HEK293T (cell line): ENCODE results near the gene EIF2D.

ENCODE experiments used
- ARNT ChIP-seq: fragments of 450-650 bp; IDR thresholded peaks from 2 replicates; pipeline ENCODE4 v1.6.1; 2017; ENCODE audit warnings: mild to moderate bottlenecking
- BHLHE40 ChIP-seq: fragments of 450-650 bp; IDR thresholded peaks from 2 replicates; pipeline ENCODE4 v1.6.1; 2016; ENCODE audit warnings: mild to moderate bottlenecking, moderate library complexity, borderline replicate concordance
- ELF4 ChIP-seq: fragments of 450-650 bp; IDR thresholded peaks from 2 replicates; pipeline ENCODE4 v1.6.1; 2017; ENCODE audit warnings: antibody characterized with exemption
- FOXA1 ChIP-seq: fragments of 450-650 bp; IDR thresholded peaks from 2 replicates; pipeline ENCODE4 v1.6.1; 2016; ENCODE audit warnings: mild to moderate bottlenecking
- FOXK2 ChIP-seq: fragments of 450-650 bp; IDR thresholded peaks from 2 replicates; pipeline ENCODE4 v1.6.1; 2016; ENCODE audit warnings: mild to moderate bottlenecking
- FOXM1 ChIP-seq: fragments of 450-650 bp; IDR thresholded peaks from 2 replicates; pipeline ENCODE4 v1.6.1; 2017; ENCODE audit warnings: mild to moderate bottlenecking, borderline replicate concordance
- SP1 ChIP-seq: fragments of 450-650 bp; IDR thresholded peaks from 2 replicates; pipeline ENCODE4 v1.6.1; 2017
- SUZ12 ChIP-seq: fragments of 450-650 bp; IDR thresholded peaks from 2 replicates; pipeline ENCODE4 v1.6.1; 2016; ENCODE audit warnings: mild to moderate bottlenecking
- TARDBP ChIP-seq: fragments of 450-650 bp; IDR thresholded peaks from 2 replicates; pipeline ENCODE4 v1.6.1; 2016
- TF ChIP-seq, protein P1 (sequence below): fragments of 450-650 bp; IDR thresholded peaks from 2 replicates; pipeline ENCODE4 v1.6.1; 2016

DNA sequence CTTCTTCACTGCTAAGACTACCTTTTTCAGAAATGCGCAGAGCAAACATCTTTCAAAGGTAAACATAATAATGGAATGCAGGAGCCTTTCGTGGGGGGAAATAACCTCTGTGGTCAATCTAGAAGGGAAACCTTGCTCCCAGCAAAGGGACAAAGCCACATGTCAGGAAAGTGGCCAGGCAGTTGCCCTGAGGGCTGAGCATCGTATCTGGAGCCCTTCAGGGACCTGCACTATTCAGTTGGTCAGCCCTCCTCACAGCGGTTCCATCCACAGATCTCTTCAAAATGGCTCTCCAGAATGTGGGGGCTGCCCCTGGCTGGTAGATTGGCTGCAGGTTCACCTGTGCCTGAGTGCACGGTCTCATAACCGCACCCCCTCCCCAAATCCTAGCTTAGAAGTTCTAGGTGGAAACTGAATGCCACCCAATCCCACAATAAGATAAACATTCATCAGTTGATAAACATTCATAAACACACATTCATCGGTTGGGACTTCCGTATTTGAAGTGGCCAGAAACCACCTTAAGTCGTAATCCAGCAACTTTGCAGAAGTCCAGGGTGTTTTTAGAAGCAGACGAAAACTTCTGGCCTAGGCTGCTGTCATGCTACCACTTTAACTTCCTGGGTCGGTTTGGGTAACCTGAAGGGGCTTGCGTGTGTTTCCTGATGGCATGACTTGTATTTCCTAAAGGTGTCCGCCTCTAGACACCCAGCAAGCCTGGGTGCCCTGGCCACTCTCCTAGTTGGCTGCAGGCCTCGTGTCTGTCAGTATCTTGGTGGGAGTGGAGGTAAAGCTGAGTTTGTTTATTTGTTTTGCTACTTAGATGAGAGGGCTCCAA, 54.4 kb downstream of the EIF2D start:
- TF ChIP-seq SP1, result no peak
- no peak for TF ChIP-seq FOXA1
- TF ChIP-seq, protein P1, sequence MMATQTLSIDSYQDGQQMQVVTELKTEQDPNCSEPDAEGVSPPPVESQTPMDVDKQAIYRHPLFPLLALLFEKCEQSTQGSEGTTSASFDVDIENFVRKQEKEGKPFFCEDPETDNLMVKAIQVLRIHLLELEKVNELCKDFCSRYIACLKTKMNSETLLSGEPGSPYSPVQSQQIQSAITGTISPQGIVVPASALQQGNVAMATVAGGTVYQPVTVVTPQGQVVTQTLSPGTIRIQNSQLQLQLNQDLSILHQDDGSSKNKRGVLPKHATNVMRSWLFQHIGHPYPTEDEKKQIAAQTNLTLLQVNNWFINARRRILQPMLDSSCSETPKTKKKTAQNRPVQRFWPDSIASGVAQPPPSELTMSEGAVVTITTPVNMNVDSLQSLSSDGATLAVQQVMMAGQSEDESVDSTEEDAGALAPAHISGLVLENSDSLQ, result no peak
- TF ChIP-seq ARNT, result no peak
- no peak for TF ChIP-seq BHLHE40
- TF ChIP-seq FOXM1, result no peak
- TF ChIP-seq TARDBP, result no peak
- TF ChIP-seq ELF4, result no peak
- TF ChIP-seq SUZ12, result no peak
- TF ChIP-seq FOXK2, result no peak
